HEK293T (cell line): ENCODE results near the gene KIF27.

Experiments
- CTCF ChIA-PET: fragments of 350-600 bp; formaldehyde crosslinking; extraction: SDS; loops from one replicate; lab custom pipeline; 2021; ENCODE audit warnings: antibody characterized with exemption, inconsistent platforms; lab: Yijun Ruan, JAX
- POLR2A ChIA-PET: fragments of 350-600 bp; formaldehyde crosslinking; extraction: SDS; loops from one replicate; lab custom pipeline; 2020; ENCODE audit warnings: antibody characterized with exemption, inconsistent platforms; lab: Yijun Ruan, JAX
- DNase-seq: peaks from one replicate; pipeline ENCODE4 v3.0.0; 2012; ENCODE audit warnings: mixed read lengths; ENCODE audit errors: extremely low spot score
- ARNT ChIP-seq: fragments of 450-650 bp; IDR thresholded peaks from 2 replicates; pipeline ENCODE4 v1.6.1; 2017; ENCODE audit warnings: mild to moderate bottlenecking
- BHLHE40 ChIP-seq: fragments of 450-650 bp; IDR thresholded peaks from 2 replicates; pipeline ENCODE4 v1.6.1; 2016; ENCODE audit warnings: mild to moderate bottlenecking, moderate library complexity, borderline replicate concordance
- CTBP1 ChIP-seq: fragments of 450-650 bp; IDR thresholded peaks from 2 replicates; pipeline ENCODE4 v1.6.1; 2016; ENCODE audit warnings: borderline replicate concordance
- ELF4 ChIP-seq: fragments of 450-650 bp; IDR thresholded peaks from 2 replicates; pipeline ENCODE4 v1.6.1; 2017; ENCODE audit warnings: antibody characterized with exemption
- FOXK2 ChIP-seq: fragments of 450-650 bp; IDR thresholded peaks from 2 replicates; pipeline ENCODE4 v1.6.1; 2016; ENCODE audit warnings: mild to moderate bottlenecking
- FOXM1 ChIP-seq: fragments of 450-650 bp; IDR thresholded peaks from 2 replicates; pipeline ENCODE4 v1.6.1; 2017; ENCODE audit warnings: mild to moderate bottlenecking, borderline replicate concordance
- HDGF ChIP-seq: fragments of 450-650 bp; IDR thresholded peaks from 2 replicates; pipeline ENCODE4 v1.6.1; 2017; ENCODE audit warnings: antibody characterized with exemption, borderline replicate concordance
- L3MBTL2 ChIP-seq: fragments of 450-650 bp; conservative IDR thresholded peaks from 2 replicates; pipeline ENCODE4 v1.6.1; 2016; ENCODE audit warnings: mild to moderate bottlenecking
- LEF1 ChIP-seq: fragments of 450-650 bp; IDR thresholded peaks from 2 replicates; pipeline ENCODE4 v1.6.1; 2017; ENCODE audit warnings: mild to moderate bottlenecking, borderline replicate concordance
- PKNOX1 ChIP-seq: fragments of 450-650 bp; IDR thresholded peaks from 2 replicates; pipeline ENCODE4 v1.6.1; 2016
- SP1 ChIP-seq: fragments of 450-650 bp; IDR thresholded peaks from 2 replicates; pipeline ENCODE4 v1.6.1; 2017
- SUZ12 ChIP-seq: fragments of 450-650 bp; IDR thresholded peaks from 2 replicates; pipeline ENCODE4 v1.6.1; 2016; ENCODE audit warnings: mild to moderate bottlenecking
- TARDBP ChIP-seq: fragments of 450-650 bp; IDR thresholded peaks from 2 replicates; pipeline ENCODE4 v1.6.1; 2016

KIF27 gene

GRCh38 chr9:83794051-83794450 lies 127.2 kb downstream of the KIF27 start:
- DNase-seq = no peak
- POLR2A ChIA-PET = no interaction called here
- no peak for TF ChIP-seq L3MBTL2
- no peak for TF ChIP-seq CTBP1
- no peak for TF ChIP-seq TARDBP
- no peak for TF ChIP-seq PKNOX1
- no peak for TF ChIP-seq BHLHE40
- no peak for TF ChIP-seq HDGF
- TF ChIP-seq SP1 = no peak
- no peak for TF ChIP-seq LEF1
- TF ChIP-seq FOXK2 = no peak
- no peak for TF ChIP-seq SUZ12
- TF ChIP-seq ARNT = no peak
- CTCF ChIA-PET = no interaction called here

- ChIA-PET CTCF (no interaction called here), POLR2A (no interaction called here)
- no peak for DNase-seq
- no peak for TF ChIP-seq FOXM1
- no peak for TF ChIP-seq ELF4
- TF ChIP-seq LEF1 = no peak
- TF ChIP-seq L3MBTL2 = no peak
- TF ChIP-seq HDGF = no peak
- TF ChIP-seq SP1 = no peak
Observed at GRCh38 chr9:83792746-83793145, 128.5 kb downstream of the KIF27 start.
